ENCODE measurements around the gene RDH12.
"Not testable (repeated sequence)": the region's sequence is repeated elsewhere in the genome, so short reads cannot be mapped to it uniquely, and the experiment has no call there.

Gene RDH12

DNA sequence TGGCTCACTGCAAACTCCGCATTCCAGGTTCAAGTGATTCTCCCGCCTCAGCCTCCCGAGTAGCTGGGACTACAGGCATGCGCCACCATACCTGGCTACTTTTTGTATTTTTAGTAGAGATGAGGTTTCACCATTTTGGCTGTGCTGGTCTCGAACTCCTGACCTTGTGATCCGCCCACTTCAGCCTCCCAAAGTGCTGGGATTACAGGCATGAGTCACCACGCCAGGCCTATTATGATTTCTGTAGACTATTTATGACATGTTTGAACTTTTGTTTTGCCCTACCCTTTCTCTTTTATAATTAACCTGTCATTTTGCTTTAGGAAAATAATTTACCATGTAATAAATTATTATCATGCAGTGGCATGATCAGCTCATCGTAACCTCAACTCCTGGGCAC is at the start of gene RDH12:
Gene RDH12 (plus strand): TSS at position 395 of the 400 bp plus-strand sequence. CDS start 20,757 bp downstream, outside the sequence.
- DNase-seq: not testable (repeated sequence)

DNA sequence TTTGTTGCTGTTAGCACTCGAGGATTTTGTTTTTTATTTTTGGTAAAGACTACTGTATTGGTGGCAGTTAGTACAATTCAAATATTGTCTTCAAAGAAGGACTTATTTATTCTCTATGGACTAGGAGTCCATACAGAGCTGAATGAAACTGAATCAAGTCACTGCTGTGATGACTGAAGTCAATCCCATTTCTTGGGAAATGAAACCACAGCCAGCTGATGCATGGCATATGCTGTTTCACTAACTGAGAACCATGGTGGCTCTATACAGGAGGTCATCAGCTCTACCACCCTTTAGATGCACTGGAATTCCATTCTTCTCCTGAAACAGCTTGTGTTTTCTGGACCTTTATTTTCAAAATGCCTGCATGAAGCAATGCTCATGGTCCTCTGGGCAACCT is 49.5 kb upstream of the RDH12 start:
- DNase-seq: no peak

DNA sequence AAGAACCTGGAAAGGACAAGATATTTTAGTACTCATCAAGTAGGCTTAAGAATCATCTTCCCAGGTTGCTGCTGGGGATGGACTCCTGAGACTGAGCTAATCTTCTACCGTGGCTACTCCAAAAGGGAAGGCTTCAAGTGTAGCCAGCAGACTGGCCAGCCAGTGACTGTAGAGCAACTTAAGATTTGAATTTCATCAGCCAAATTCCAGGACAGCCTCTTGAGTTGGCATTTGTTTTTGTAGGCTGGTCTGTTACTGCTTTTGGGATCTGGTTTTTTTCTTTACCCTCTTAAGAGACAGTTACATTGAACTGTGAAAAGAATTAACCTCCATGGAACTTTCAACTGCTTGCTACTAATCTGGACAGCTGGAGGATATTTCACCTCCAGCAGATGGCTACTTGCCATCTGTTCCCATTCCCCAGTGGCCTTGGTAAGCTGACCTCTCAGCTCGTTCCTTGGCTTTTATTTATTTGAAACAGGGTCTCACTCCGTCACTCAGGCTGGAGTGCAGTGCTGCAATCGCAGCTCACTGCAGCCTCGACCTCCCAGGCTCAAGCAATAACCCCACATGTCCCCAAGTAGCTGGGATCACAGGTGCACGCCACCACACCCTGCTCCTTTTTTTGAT is 47.9 kb upstream of the RDH12 start:
- DNase-seq: no peak

DNA sequence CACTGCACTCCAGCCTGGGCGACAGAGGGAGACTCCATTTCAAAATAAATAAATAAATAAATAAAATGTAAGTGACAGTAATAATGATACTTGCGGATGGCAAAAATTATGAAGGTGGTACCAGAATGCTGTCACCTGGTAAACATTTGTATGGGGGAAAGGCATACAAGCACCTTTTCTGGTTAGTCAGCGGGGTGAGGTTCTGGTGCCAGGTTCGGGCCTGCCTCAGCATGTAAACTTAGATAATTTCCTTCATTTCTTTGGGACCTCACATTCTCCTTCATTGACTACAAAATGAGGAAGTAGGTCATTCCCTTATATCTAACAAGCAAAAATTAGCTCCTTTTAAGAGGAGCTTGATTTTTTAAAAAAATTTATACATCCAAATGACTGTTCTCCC is 38.1 kb upstream of the RDH12 start:
- DNase-seq: no peak

DNA sequence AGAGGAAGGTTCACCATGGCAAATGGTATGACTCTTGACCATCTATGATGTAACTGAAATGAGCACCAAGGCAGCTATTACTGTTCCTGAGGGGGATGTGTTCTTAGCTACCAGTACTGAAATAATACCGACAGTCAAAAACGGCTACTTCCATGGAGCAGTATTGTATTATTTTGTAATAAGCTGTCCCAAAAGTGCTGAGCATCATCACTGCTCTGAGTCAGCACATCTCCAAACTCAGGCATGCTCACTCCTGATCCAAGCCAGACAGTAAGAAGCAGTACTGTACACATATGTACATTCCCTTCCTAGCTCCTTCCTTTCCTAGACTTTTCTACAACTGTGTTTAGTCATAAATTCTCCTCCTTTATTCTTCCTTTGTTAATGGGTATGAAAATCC is 35.8 kb upstream of the RDH12 start:
- no peak for DNase-seq

DNA sequence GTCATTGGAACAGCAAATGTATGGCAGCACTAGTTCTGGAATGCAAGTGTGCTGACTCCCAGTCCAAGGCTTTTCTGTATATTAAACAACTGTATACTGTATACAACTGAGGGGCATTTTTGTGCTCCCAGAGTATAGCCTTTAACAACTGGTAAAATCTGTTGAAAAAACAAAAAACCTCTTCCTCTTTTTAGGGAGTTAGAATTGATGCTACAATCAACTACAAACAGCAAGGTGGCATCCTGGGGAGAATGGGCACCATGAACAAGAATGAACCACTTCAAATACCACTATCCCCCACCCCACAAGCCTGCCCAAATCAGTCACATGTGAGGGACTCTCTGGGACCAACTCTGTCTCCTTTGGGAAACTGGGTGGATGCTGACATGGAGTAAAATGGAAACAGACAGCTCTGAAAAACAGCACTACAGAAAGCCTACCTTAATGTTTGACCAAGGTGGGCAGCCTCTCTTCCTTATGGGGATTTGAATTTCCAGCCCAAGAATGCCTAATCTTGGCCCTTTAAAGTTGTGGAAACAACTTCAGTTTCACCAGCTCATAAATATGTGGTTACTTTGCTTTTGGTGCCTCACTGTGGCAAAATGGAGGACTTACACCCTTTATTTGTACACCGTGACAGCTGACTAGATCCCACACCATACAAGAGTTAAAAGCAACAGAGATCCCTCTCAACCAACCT is 34.8 kb upstream of the RDH12 start:
- peak; percentile 30 for DNase-seq

DNA sequence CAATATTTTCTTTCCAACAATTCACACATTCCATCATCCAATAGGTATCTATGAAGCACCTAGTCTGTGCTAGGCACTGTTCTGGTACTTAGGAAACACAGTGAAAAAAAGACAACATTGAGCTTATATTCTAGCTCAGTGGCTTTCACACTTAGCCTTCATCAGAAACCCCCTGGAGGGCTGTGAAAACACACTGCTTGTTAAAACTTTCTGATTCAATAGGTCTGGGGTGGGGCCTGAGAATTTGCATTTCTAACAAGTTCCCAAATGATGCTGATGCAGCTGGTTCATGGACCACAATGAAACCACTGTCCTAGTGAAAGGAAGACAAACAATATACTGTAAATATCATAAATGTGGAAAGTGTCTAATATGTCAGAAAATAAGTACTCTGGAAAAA is 33.1 kb upstream of the RDH12 start:
- DNase-seq: peak; percentile 17

GRCh38 chr14:67673451-67673850 is 28.2 kb upstream of the RDH12 start:
- DNase-seq: no peak

GRCh38 chr14:67674139-67674479 is 27.6 kb upstream of the RDH12 start:
- peak; percentile 60 for DNase-seq

GRCh38 chr14:67674480-67675218 is 27.0 kb upstream of the RDH12 start, which contains the start of gene VTI1B:
VTI1B (minus strand) TSS chr14:67674632; CDS start chr14:67674489, 143 bp downstream.
- DNase-seq: peak; percentile 75

GRCh38 chr14:67675219-67675582 is 26.5 kb upstream of the RDH12 start:
- no peak for DNase-seq

- DNase-seq: no peak
Observed at GRCh38 chr14:67679006-67679405, 22.7 kb upstream of the RDH12 start.

- peak; percentile 16 for DNase-seq
Observed at GRCh38 chr14:67680121-67680602, 21.5 kb upstream of the RDH12 start.

- DNase-seq: no peak
Observed at GRCh38 chr14:67680941-67681340, 20.7 kb upstream of the RDH12 start.

DNA sequence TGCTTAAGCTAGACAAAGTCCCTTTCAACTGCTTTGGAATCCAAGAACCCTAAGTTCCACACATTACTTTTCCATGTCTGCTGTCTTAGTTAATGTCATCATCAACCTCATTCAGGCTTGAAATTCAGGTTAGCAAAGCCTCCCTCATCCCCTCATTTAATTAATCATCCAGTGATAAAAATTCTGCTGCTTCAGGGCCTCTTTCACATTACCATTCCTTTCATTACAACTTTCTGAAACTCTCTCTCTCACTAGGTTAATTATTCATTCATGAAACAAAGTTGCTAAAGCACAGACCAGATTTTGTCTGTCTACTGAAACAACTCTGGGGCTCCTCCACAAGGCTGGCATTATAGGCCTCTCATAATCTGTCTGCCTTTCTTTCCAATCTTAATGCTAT is 17.8 kb upstream of the RDH12 start:
- no peak for DNase-seq

DNA sequence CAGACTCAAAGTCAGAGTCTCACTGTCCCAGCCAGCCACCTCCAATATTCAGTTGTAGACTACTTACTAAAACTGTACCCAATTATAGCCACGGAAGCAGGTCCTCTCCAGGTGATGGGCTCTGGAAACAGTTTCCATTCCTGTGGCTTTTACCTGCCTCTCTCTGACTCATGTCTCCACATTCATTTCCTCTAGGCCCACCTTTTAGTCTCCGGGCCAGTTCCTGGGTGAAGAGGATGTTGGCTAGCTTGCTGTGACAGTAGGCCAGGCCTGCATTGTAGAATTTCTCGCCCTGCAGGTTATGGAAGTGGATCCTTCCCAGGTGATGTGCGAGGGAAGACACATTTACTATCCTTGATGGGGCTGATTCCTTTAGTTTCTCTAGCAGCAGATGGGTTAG is 11.7 kb upstream of the RDH12 start:
- no peak for DNase-seq

DNA sequence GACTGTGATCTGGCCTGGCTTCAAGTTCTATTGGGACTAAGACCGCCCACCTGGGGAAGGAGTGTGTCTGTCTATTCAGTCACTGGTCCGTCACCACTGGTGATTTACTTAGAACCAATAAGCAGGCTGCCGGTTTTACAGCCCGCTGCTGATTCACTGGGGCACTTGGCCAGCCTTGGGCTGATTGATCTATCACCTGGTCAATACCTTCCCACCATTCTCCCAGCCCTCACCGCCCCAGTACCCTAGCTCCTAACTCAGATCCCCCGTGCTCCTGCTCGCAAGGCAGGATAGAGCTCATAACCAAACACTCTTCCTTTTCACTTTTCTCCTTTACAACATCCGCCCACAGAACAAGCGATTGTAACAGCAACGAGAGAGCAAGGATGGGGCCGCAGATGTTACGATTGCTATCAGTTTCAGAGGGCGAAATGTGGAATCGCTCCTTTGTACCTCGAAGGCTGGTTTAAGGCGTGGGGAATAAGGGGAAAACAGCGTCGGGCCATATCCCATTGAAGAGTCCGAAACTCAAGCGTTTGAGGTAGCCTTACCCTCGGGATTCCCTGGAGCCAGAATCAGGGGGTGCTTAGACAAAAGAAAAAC is 6.8 kb upstream of the RDH12 start:
- DNase-seq: peak; percentile 82

- DNase-seq: peak; percentile 83
Observed at GRCh38 chr14:67695394-67695949, 6.2 kb upstream of the RDH12 start, which contains the start of gene RDH11. RDH11 (minus strand) TSS chr14:67695764; CDS start chr14:67695703, 61 bp downstream.

GRCh38 chr14:67697006-67697405 is 4.7 kb upstream of the RDH12 start:
- DNase-seq: no peak

- no peak for DNase-seq
Observed at GRCh38 chr14:67698179-67698578, 3.5 kb upstream of the RDH12 start.

DNA sequence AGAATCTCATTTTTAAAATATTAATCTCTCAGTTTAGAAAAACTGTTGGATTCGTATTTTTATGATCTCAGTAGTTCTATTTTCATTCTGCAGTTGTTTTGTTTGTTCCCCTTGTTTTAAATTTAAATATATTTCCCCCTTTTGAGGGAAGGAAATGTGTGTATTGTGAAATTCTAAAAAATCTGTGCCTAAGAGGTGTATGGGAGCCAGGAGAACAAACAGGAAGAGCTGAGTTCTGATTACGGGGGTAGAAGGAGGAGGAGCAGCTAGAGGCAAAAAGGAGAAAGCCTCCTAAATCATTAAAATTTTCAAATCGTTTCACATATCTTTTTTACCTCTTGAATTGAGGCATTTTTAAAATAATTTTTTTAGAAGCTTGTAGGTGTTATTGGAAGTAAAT is 2.3 kb downstream of the RDH12 start:
- no peak for DNase-seq

- peak; percentile 43 for DNase-seq
Observed at GRCh38 chr14:67704484-67705089, 2.9 kb downstream of the RDH12 start.

DNA sequence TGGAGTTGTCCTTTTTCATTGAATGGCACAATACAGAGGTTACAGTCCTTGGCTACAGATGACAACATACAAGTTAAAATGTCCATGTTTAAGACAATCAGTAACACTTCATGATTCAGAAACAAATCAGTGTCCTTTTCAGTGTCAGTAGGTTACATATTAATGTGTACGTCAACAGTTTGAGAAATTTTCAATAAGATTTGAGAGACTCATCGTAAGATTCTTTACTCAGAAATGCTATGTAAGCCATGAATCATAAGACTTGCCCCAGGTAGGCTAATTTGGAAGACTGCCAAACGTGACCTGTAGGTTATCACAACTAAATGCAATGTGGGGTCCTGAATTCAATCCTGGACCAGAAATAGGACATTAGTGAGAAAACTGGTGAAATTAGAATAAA is 3.5 kb downstream of the RDH12 start:
- no peak for DNase-seq

Data from stimulated activated CD4-positive, alpha-beta T cell treated with anti-CD3 and anti-CD28 coated beads, Interleukin-4, amount 100 ng/mL, for 24 hours (primary cell).